Measurements from ENCODE around the gene F2R. TPM values are rescaled to one million over a fixed set of nuclear protein-coding genes. Genes with fewer than 3 reads are reported as not detected.

F2R gene
- total RNA-seq, 1 donor from 2014 or later: 53.8 TPM

DNA sequence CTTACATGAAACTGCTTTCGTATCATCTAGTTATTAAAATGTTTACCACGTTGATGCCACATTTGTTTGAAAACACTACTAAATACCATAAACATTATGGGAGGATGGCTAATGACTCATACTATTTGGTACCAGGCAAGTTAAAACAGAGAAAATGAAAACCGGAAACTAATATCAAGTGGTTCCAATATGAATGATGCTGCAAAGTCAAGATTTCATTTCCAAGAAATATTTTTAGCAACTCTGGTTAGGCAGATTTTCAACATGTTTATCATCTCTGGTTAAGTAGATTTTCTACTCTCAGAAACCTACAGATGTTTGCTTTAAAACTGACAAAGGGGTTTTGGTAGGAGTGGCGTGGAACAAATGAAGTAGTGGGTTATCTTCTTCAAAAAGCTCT lies 4.9 kb upstream of the F2R start:
- no peak overlapping the region for H3K27ac ChIP-seq
- Mint-ChIP-seq H3K4me3 (no peak overlapping the region), H3K4me1 (peaks cover 3% of the 10 kb centered on the region), H3K27me3 (ENCODE audit: insufficient read depth, low read depth) (peaks cover 23% of the 10 kb centered on the region), H3K9me3 (no peaks in the 10 kb centered on the region), H3K27ac (no peak overlapping the region), H3K36me3 (no peaks in the 10 kb centered on the region)
- H3K36me3 ChIP-seq: no peaks in the 10 kb centered on the region
- no peak for DNase-seq (ENCODE audit: low spot score)
- H3K27me3 ChIP-seq: peaks cover 27% of the 10 kb centered on the region
- no peak overlapping the region for H3K4me3 ChIP-seq
- H3K9me3 ChIP-seq (ENCODE audit: low read depth): no peaks in the 10 kb centered on the region
- no peak for TF ChIP-seq EZH2 (IDR thresholded peaks at IDR 0.05)
- TF ChIP-seq, protein P1, sequence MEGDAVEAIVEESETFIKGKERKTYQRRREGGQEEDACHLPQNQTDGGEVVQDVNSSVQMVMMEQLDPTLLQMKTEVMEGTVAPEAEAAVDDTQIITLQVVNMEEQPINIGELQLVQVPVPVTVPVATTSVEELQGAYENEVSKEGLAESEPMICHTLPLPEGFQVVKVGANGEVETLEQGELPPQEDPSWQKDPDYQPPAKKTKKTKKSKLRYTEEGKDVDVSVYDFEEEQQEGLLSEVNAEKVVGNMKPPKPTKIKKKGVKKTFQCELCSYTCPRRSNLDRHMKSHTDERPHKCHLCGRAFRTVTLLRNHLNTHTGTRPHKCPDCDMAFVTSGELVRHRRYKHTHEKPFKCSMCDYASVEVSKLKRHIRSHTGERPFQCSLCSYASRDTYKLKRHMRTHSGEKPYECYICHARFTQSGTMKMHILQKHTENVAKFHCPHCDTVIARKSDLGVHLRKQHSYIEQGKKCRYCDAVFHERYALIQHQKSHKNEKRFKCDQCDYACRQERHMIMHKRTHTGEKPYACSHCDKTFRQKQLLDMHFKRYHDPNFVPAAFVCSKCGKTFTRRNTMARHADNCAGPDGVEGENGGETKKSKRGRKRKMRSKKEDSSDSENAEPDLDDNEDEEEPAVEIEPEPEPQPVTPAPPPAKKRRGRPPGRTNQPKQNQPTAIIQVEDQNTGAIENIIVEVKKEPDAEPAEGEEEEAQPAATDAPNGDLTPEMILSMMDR (IDR thresholded peaks at IDR 0.05): no peak
- TF ChIP-seq EZH2phosphoT487 (IDR thresholded peaks at IDR 0.05): no peak
- H3K9ac ChIP-seq: no peak overlapping the region
- H3K4me2 ChIP-seq: no peak overlapping the region
- H3K79me2 ChIP-seq (ENCODE audit: low read depth): no peaks in the 10 kb centered on the region
- H3K4me1 ChIP-seq: peaks cover 13% of the 10 kb centered on the region
- no peak overlapping the region for H2AFZ ChIP-seq (replicated peaks)
- no peaks in the 10 kb centered on the region for H3F3A ChIP-seq (ENCODE audit: low read depth)
- H4K20me1 ChIP-seq (ENCODE audit: low read depth): no peaks in the 10 kb centered on the region

DNA sequence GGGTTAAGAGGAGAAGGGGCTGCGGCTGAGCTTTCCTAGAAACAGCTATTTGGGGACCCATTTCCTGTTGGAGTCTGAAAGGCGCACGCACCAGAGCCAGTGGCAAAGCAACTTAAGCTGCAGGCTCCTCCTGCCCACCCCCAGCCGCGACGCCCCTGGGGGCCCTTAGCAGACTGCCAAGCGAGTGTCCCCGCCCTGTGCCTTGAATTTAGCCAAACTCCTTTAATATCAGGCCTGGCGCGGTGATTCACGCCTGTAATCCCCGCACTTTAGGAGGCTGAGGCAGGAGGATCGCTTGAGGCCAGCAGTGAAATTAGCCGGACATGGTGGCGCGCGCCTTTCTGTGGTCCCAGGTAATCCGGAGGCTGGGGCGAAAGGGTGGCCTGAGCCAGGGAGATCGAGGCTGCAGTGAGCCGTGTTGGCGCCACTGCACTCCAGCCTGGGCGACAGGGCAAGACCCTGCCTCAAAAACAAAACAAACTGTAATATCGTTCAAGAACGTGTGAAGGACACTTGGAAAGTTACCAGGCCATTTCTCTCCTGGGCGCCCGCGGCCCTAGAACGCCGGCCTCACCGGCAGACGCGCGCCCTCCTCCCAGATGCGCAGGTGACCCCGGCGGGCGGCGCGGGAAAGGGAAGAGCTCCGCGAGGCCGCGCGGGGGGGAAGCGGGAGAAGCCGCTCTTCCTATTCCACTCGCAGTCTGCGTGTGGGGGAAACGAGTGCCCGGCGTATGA lies 1.0 kb upstream of the F2R start:
- Histone ChIP-seq H2AFZ (replicated peaks) (peak overlapping the region; percentile 74), H3K27me3 (peaks cover 27% of the 10 kb centered on the region), H3K4me2 (peak overlapping the region; percentile 94), H3K9ac (no peak overlapping the region), H3K4me3 (peak overlapping the region; percentile 85), H4K20me1 (ENCODE audit: low read depth) (peaks cover 27% of the 10 kb centered on the region), H3K9me3 (ENCODE audit: low read depth) (no peaks in the 10 kb centered on the region), H3F3A (ENCODE audit: low read depth) (no peaks in the 10 kb centered on the region), H3K36me3 (no peaks in the 10 kb centered on the region), H3K79me2 (ENCODE audit: low read depth) (peaks cover 37% of the 10 kb centered on the region), H3K4me1 (peaks cover 15% of the 10 kb centered on the region), H3K27ac (no peak overlapping the region)
- Mint-ChIP-seq H3K27me3 (ENCODE audit: insufficient read depth, low read depth) (peaks cover 24% of the 10 kb centered on the region), H3K4me3 (peak overlapping the region; percentile 94), H3K4me1 (peaks cover 19% of the 10 kb centered on the region), H3K9me3 (no peaks in the 10 kb centered on the region), H3K27ac (no peak overlapping the region), H3K36me3 (peaks cover 14% of the 10 kb centered on the region)
- TF ChIP-seq, protein P1 (IDR thresholded peaks at IDR 0.05): no peak
- TF ChIP-seq EZH2phosphoT487 (IDR thresholded peaks at IDR 0.05): peak; percentile 61
- peak; percentile 89 for TF ChIP-seq EZH2 (IDR thresholded peaks at IDR 0.05)
- DNase-seq (ENCODE audit: low spot score): peak; percentile 60

DNA sequence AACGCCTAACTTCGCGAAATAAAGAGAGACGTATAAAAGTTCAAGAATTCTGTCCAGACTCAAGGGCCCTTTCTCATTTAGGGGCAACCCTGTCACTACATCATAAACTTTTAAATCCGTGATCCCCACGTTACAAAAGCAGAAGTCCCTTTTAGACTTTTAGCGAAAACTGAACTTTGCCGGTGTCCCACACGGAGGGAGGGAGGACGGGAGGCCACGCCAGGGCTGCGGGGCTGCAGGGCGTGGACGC lies 515 bp upstream of the F2R start:
- H3K9me3 Mint-ChIP-seq: no peaks in the 10 kb centered on the region

More for the DNA sequence above, 515 bp upstream of the F2R start:
- Histone ChIP-seq H3K4me2 (peak overlapping the region; percentile 94), H2AFZ (replicated peaks) (peak overlapping the region; percentile 74), H3K4me1 (peaks cover 13% of the 10 kb centered on the region), H3K79me2 (ENCODE audit: low read depth) (peaks cover 41% of the 10 kb centered on the region), H3K9ac (no peak overlapping the region), H3K27me3 (peaks cover 27% of the 10 kb centered on the region), H3K9me3 (ENCODE audit: low read depth) (no peaks in the 10 kb centered on the region), H3K4me3 (peak overlapping the region; percentile 85), H3F3A (ENCODE audit: low read depth) (no peaks in the 10 kb centered on the region), H4K20me1 (ENCODE audit: low read depth) (peaks cover 30% of the 10 kb centered on the region), H3K27ac (no peak overlapping the region), H3K36me3 (no peaks in the 10 kb centered on the region)
- peak; percentile 43 for TF ChIP-seq EZH2phosphoT487 (IDR thresholded peaks at IDR 0.05)
- TF ChIP-seq, protein P1 (IDR thresholded peaks at IDR 0.05): no peak
- peak; percentile 81 for TF ChIP-seq EZH2 (IDR thresholded peaks at IDR 0.05)
- H3K4me1 Mint-ChIP-seq: peaks cover 19% of the 10 kb centered on the region
- H3K4me3 Mint-ChIP-seq: peak overlapping the region; percentile 94
- no peak overlapping the region for H3K27ac Mint-ChIP-seq
- H3K27me3 Mint-ChIP-seq (ENCODE audit: insufficient read depth, low read depth): peaks cover 24% of the 10 kb centered on the region
- peaks cover 14% of the 10 kb centered on the region for H3K36me3 Mint-ChIP-seq
- DNase-seq (ENCODE audit: low spot score): no peak
